HepG2 (cell line): ENCODE data around the gene CCND1. TPM values are rescaled to one million over a fixed set of nuclear protein-coding genes. Genes with fewer than 3 reads are reported as not detected.

Source experiments
- CBFB ChIP-seq: sonication (generic); formaldehyde crosslinking; IDR thresholded peaks from 2 replicates; pipeline ENCODE4 v1.4.0; 2020; ENCODE audit warnings: missing genetic modification reagents
- FOXA3 ChIP-seq: IDR thresholded peaks from 2 replicates; pipeline ENCODE4 v1.6.1; 2016; ENCODE audit warnings: missing genetic modification reagents, missing compliant biosample characterization
- NCOA1 ChIP-seq: sonication (generic); formaldehyde crosslinking; IDR thresholded peaks from 2 replicates; pipeline ENCODE4 v1.9.0; 2021; ENCODE audit warnings: missing genetic modification reagents
- PHF21A ChIP-seq: sonication (generic); formaldehyde crosslinking; IDR thresholded peaks from 2 replicates; pipeline ENCODE4 v1.5.0; 2020; ENCODE audit warnings: mild to moderate bottlenecking, missing genetic modification reagents
- RERE ChIP-seq: IDR thresholded peaks from 2 replicates; pipeline ENCODE4 v1.6.1; 2016; ENCODE audit warnings: low read depth, missing genetic modification reagents, missing compliant biosample characterization
- TFDP2 ChIP-seq: sonication (generic); formaldehyde crosslinking; IDR thresholded peaks from 2 replicates; pipeline ENCODE4 v1.4.0; 2020; ENCODE audit warnings: missing genetic modification reagents
- THAP7 ChIP-seq: sonication (generic); formaldehyde crosslinking; IDR thresholded peaks from 2 replicates; pipeline ENCODE4 v1.8.1; 2023; ENCODE audit warnings: mild to moderate bottlenecking, missing genetic modification reagents
- UBTF ChIP-seq: sonication (generic); formaldehyde crosslinking; IDR thresholded peaks from 2 replicates; pipeline ENCODE4 v1.4.0; 2020; ENCODE audit warnings: mild to moderate bottlenecking, missing genetic modification reagents
- ZFP36L1 ChIP-seq: sonication (generic); formaldehyde crosslinking; IDR thresholded peaks from 2 replicates; pipeline ENCODE4 v1.8.0; 2022; ENCODE audit warnings: mild to moderate bottlenecking, missing genetic modification reagents, moderate library complexity
- ZNF136 ChIP-seq: sonication (generic); formaldehyde crosslinking; IDR thresholded peaks from 2 replicates; pipeline ENCODE4 v1.8.1; 2022; ENCODE audit warnings: low read depth, mild to moderate bottlenecking, moderate library complexity, missing genetic modification reagents
- ZSCAN21 ChIP-seq: sonication (generic); formaldehyde crosslinking; IDR thresholded peaks from 2 replicates; pipeline ENCODE4 v1.8.0; 2022; ENCODE audit warnings: mild to moderate bottlenecking, missing genetic modification reagents, moderate library complexity, borderline replicate concordance
- ZZZ3 ChIP-seq: sonication (generic); formaldehyde crosslinking; IDR thresholded peaks from 2 replicates; pipeline ENCODE4 v1.4.0; 2020; ENCODE audit warnings: missing genetic modification reagents, mild to moderate bottlenecking, borderline replicate concordance
- polyA plus RNA-seq, 8 experiments: library from polyadenylated mRNA; depleted of rRNA in 3 of 8; stranded (reverse) in 7 of 8; unstranded in 1 of 8; fragments of >200 nt; fragmentation: Illumina TruSeq in 4 of 8; extraction: Trizol in 4 of 8; gene quantifications; 2 replicates each; pipeline versions ENCODE4 v1.2.1 to v1.2.3, GENCODE V29; 2011 to 2016; ENCODE audit warnings: low read depth in 4 of 8, missing spikeins in 1 of 8, mixed read lengths in 1 of 8; ENCODE audit not compliant: insufficient read depth in 1 of 8
- total RNA-seq, 5 experiments: library from RNA; depleted of rRNA; stranded (reverse); fragments of >200 nt; fragmentation: Illumina TruSeq; extraction: Trizol; gene quantifications; 2 replicates each; pipeline ENCODE4 v1.2.3, GENCODE V29; 2016; ENCODE audit warnings: low read depth in 1 of 5
- TF ChIP-seq, protein P1 (sequence below): sonication (generic); formaldehyde crosslinking; IDR thresholded peaks from 2 replicates; pipeline ENCODE4 v1.4.0; 2020; ENCODE audit warnings: missing genetic modification reagents, borderline replicate concordance

CCND1 gene
- total and polyA plus RNA-seq, 2 of the 13 experiments (the other 11 are each of a cell fraction or from before 2014, with no cell fraction given): 107 to 136 TPM

DNA sequence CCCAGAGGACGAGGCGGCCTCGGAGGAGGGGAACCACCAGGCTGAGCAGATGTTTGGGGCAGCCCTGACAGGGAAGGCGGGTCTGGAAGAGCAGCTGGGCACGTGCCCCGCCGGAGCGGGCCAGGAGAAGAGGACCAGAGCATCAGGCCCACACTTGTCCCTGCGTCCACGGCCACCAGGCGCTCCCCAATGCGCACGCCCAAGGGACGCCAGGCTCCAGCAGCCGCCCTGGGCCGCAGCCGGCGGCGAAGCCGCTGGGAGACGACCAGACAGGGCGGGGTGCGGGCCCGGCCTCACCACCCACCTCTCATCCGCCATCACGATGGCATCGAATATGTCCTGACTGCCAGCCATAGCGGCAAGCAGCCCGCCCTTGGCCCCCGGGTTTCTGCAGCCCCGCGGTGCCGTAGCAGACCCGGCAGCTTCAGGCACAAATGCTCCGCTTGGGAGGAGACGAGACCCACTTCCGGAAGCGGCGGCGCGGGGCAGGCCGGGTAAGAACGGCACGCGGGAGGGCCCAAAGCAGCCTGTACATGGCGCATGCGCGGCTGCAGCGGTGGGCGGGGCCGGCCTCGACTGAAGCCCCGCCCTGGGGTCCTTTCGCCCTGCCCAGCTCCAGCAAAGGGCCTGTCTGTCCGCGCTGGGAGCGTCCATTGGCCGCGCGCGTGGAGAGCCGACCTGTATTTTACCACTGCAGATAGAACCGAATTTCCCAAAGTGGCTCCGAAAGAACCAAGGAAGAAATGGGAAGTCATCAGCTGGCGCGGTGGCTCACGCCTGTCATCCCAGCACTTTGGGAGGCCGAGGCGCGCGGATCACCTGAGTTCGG is 34.1 kb downstream of the CCND1 start, which contains the start of gene LTO1 (continued):
- TF ChIP-seq NCOA1 (peak; percentile 58; the same call in 1 of the 2 replicates), RERE (CRISPR knock-in tag) (peak; percentile 40; the same call in 1 of the 2 replicates), UBTF (CRISPR knock-in tag) (peak; percentile 78; the same call in 1 of the 2 replicates), ZZZ3 (peak; percentile 94; the same call in 1 of the 2 replicates), ZSCAN21 (peak; percentile 74; the same call in 1 of the 2 replicates), TFDP2 (peak; percentile 68), CBFB (CRISPR knock-in tag) (peak; percentile 83; the same call in 1 of the 2 replicates), ZNF136 (no peak), FOXA3 (CRISPR knock-in tag) (peak; percentile 61), THAP7 (CRISPR knock-in tag) (peak; percentile 96), PHF21A (peak; percentile 56; the same call in 1 of the 2 replicates), ZFP36L1 (CRISPR knock-in tag) (0 out of 2 replicates have a peak, but pooled peaks have one; percentile 75)
- TF ChIP-seq, protein P1, sequence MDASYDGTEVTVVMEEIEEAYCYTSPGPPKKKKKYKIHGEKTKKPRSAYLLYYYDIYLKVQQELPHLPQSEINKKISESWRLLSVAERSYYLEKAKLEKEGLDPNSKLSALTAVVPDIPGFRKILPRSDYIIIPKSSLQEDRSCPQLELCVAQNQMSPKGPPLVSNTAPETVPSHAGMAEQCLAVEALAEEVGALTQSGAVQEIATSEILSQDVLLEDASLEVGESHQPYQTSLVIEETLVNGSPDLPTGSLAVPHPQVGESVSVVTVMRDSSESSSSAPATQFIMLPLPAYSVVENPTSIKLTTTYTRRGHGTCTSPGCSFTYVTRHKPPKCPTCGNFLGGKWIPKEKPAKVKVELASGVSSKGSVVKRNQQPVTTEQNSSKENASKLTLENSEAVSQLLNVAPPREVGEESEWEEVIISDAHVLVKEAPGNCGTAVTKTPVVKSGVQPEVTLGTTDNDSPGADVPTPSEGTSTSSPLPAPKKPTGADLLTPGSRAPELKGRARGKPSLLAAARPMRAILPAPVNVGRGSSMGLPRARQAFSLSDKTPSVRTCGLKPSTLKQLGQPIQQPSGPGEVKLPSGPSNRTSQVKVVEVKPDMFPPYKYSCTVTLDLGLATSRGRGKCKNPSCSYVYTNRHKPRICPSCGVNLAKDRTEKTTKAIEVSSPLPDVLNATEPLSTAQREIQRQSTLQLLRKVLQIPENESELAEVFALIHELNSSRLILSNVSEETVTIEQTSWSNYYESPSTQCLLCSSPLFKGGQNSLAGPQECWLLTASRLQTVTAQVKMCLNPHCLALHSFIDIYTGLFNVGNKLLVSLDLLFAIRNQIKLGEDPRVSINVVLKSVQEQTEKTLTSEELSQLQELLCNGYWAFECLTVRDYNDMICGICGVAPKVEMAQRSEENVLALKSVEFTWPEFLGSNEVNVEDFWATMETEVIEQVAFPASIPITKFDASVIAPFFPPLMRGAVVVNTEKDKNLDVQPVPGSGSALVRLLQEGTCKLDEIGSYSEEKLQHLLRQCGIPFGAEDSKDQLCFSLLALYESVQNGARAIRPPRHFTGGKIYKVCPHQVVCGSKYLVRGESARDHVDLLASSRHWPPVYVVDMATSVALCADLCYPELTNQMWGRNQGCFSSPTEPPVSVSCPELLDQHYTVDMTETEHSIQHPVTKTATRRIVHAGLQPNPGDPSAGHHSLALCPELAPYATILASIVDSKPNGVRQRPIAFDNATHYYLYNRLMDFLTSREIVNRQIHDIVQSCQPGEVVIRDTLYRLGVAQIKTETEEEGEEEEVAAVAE (CRISPR knock-in tag): peak; percentile 73; the same call in 1 of the 2 replicates
